Small intestine (tissue), 7 donors: ENCODE results near the gene RHOH. TPM values are rescaled to one million over a fixed set of nuclear protein-coding genes. Genes with fewer than 3 reads are reported as not detected.
A peak's percentile ranks its signal among the peaks of the same experiment; 100 is the strongest.

Source experiments
- DNase-seq, 2 donors: peaks; one replicate each; pipeline versions ENCODE4 v3.0.0 to v3.0.0-alpha.2; 2013
- FAIRE-seq: peaks from 2 replicates; lab custom pipeline; 2012; peaks lifted over from hg19 to GRCh38; lab: Jason Lieb, UNC
- H3K27ac ChIP-seq, 3 donors: one replicate each; pipeline ENCODE4 v1.5.1; 2013; ENCODE audit warnings: low read length in 2 of 3, mild to moderate bottlenecking in 2 of 3, control low read depth in 1 of 3, inconsistent platforms in 1 of 3, low read depth in 1 of 3, moderate library complexity in 1 of 3
- H3K27me3 ChIP-seq, 3 donors: one replicate each; pipeline ENCODE4 v1.6.1; 2013; ENCODE audit warnings: low read length in 3 of 3, inconsistent platforms in 1 of 3; ENCODE audit not compliant: control insufficient read depth in 3 of 3, insufficient read depth in 3 of 3
- H3K36me3 ChIP-seq, 3 donors: one replicate each; pipeline ENCODE4 v1.6.1; 2013; ENCODE audit warnings: low read length in 3 of 3, inconsistent platforms in 1 of 3, low read depth in 1 of 3, mild to moderate bottlenecking in 1 of 3, moderate library complexity in 1 of 3; ENCODE audit not compliant: control insufficient read depth in 3 of 3, insufficient read depth in 2 of 3
- H3K4me1 ChIP-seq, 3 donors: one replicate each; pipeline ENCODE4 v1.6.1; 2013; ENCODE audit warnings: low read length in 2 of 3, inconsistent platforms in 1 of 3, low read depth in 1 of 3, mild to moderate bottlenecking in 1 of 3, moderate library complexity in 1 of 3; ENCODE audit not compliant: control insufficient read depth in 3 of 3, insufficient read depth in 2 of 3
- H3K4me3 ChIP-seq, 3 donors: one replicate each; pipeline ENCODE4 v1.5.1; 2013; ENCODE audit warnings: low read length in 3 of 3, control low read depth in 1 of 3, inconsistent platforms in 1 of 3, low read depth in 1 of 3, mild to moderate bottlenecking in 1 of 3, moderate library complexity in 1 of 3
- H3K9me3 ChIP-seq, 2 donors: one replicate each; pipeline ENCODE4 v1.6.1; 2013; ENCODE audit warnings: low read depth in 1 of 2, low read length in 1 of 2; ENCODE audit not compliant: control insufficient read depth in 2 of 2, insufficient read depth in 1 of 2
- WGBS, 3 donors: extraction: QIAGEN DNeasy Blood & Tissue Kit; methylation state at CpG; one replicate each; pipeline ENCODE4 v1.1.7; 2013; 5-methylcytosine and 5-hydroxymethylcytosine counted together
- polyA plus RNA-seq, 4 donors: library from polyadenylated mRNA; stranded (reverse) in 3 of 4; unstranded in 1 of 4; fragments of 200-250 nt in 3 of 4; fragments of 120-200 nt in 1 of 4; gene quantifications; one replicate each; pipeline versions ENCODE4 v1.2.1 to v1.2.3, GENCODE V29; 2013
- donor health status: healthy with polysubstance abuse.
- donor health status: control.
- donor health status: control.
- donor health status: Bipolar disorder and iron deficiency.
- donor health status: healthy.

Gene RHOH
- polyA plus RNA-seq, 4 donors: 2.9 to 11.6 (median 3.7) TPM

DNA sequence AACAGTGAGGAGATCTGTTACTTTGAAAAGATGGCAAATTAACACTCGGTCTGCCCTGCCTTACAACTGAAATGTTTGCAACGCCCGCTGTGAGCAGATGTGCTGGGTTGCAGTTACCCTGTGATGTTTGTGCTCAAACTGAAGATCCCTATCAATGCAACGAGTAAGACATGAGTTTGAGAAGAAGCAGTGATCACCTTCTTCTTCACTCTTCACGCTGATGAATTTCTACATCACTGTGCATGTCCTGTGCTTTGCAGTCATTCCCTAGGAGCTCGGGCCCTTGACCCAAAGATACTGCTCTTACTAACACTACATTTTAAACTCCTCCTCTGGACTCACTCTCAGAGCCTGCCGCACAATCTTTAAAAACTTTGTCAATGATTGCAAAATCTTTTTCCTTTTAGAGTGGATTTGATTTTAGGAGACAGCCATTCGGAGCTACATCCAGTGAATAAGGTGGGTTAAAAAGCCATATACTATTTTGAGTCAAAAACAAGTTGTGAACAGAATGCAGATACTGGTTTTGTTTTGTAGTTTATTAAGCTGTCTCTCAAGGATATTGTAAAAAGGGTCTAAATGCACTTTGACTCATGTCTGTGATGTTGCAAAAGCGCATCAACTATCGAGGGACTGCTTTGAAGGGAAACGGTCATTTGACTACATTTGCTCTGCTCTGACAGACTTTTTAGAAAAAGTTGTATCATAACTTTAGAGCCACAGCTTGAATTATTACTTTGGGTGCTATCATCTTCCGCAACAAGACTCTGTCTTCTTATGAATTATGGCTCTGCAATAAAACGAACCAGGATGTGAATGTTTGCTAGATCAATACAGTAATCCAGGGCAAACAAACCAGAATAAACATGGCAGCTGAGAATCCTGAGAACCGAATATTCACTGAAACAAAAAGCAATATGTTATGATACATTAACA lies 5.7 kb upstream of the RHOH start:
- FAIRE-seq (no peak), DNase-seq (peak; percentile 60 to 73)
- Histone ChIP-seq H3K27me3 (no peaks in the 10 kb centered on the region), H3K4me1 (peaks cover 0 to 34% (median 2%) of the 10 kb centered on the region in 3 donors), H3K27ac (peak overlapping the region in 1 of 3 donors; percentile 4), H3K36me3 (no peaks in the 10 kb centered on the region), H3K4me3 (no peak overlapping the region), H3K9me3 (no peaks in the 10 kb centered on the region)
- 23 to 42% (median 33%) methylated on average over 14 of the region's 14 CpGs for WGBS, 3 donors

- DNase-seq: peak in 1 of 2 donors; percentile 33
- peak overlapping the region; percentile 12 to 77 (median 35) for H3K27ac ChIP-seq
- WGBS, 3 donors: 47 to 66% (median 57%) methylated on average over 8 of the region's 8 CpGs
- no peaks in the 10 kb centered on the region for H3K36me3 ChIP-seq
- FAIRE-seq: no peak
- peaks cover 0 to 34% (median 2%) of the 10 kb centered on the region in 3 donors for H3K4me1 ChIP-seq
- no peaks in the 10 kb centered on the region for H3K9me3 ChIP-seq
- H3K27me3 ChIP-seq: no peaks in the 10 kb centered on the region
- no peak overlapping the region for H3K4me3 ChIP-seq
These were observed 4.5 kb upstream of the RHOH start for GRCh38 chr4:40192114-40193015.

DNA sequence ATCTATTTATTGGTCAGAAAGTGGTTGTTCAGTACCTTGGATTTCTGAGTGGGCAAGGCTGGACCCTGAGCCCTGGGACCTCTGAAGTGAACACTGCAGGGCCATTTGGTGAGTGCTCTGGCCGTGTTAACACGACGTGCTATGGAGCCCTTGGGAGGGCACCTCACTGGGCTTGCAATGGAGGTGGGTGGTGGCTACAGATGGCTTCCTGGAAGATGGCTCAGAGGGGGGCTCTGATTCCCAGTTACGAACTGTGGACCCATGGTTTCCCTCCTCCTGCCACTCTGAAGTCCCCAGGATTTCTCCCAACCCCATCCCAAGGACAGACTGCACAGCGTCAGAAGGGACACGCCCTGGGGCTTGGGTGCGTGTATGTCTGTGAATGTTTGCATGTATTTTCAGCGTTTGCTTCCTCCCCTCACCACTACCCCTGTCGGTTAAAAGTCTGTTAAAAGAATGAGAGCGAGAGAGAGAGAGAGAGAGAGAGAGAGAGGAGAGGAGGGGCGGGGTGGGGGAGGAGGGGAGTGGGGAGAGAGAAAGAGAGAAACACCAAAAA lies 3.7 kb upstream of the RHOH start:
- no peaks in the 10 kb centered on the region for H3K9me3 ChIP-seq
- FAIRE-seq (no peak), DNase-seq (peak in 1 of 2 donors; percentile 68)
- H3K27ac ChIP-seq: peak overlapping the region; percentile 12 to 77 (median 35)
- H3K36me3 ChIP-seq: no peaks in the 10 kb centered on the region
- H3K27me3 ChIP-seq: no peaks in the 10 kb centered on the region
- 55 to 63% (median 57%) methylated on average over 11 of the region's 11 CpGs for WGBS, 3 donors
- H3K4me3 ChIP-seq: no peak overlapping the region
- peaks cover 0 to 34% (median 2%) of the 10 kb centered on the region in 3 donors for H3K4me1 ChIP-seq

GRCh38 chr4:40193578-40193977 lies 3.3 kb upstream of the RHOH start:
- no peaks in the 10 kb centered on the region for H3K36me3 ChIP-seq
- DNase-seq: no peak
- H3K4me1 ChIP-seq: peaks cover 0 to 34% (median 2%) of the 10 kb centered on the region in 3 donors
- no peaks in the 10 kb centered on the region for H3K9me3 ChIP-seq
- H3K27ac ChIP-seq: peak overlapping the region in 2 of 3 donors; percentile 27 to 58
- 71 to 84% (median 81%) methylated on average over 7 of the region's 7 CpGs for WGBS, 3 donors
- no peaks in the 10 kb centered on the region for H3K27me3 ChIP-seq
- H3K4me3 ChIP-seq: no peak overlapping the region
- FAIRE-seq: no peak

DNA sequence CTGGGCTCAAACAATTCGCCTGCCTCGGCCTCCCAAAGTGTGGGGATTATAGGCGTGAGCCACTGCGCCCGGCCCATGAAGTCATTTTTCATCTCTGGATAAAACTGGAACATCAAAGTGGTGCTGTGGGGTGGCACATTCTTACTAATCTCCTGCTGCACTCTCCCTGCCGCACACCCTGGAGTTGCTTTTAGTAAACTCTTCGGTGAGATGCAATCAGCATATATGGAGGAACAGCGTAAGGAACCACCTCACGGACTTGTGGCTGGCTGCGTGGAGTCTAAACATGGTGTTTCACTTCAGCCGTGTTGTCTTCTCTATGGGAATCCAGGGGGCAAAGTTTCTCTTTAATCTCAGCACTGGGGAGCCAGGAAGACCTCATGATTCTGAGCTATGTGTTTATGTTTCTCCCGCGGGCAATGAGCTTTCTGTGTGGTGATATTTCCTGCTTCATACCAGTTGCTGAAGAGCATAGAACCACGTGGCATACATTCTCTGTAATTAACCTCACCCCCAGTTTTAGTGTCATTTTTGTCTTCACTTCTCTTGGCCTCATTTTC lies 2.1 kb upstream of the RHOH start:
- DNase-seq (peak; percentile 66 to 86), FAIRE-seq (no peak)
- Histone ChIP-seq H3K36me3 (no peaks in the 10 kb centered on the region), H3K27me3 (no peaks in the 10 kb centered on the region), H3K4me3 (peak overlapping the region in 1 of 3 donors; percentile 10), H3K4me1 (peaks cover 0 to 34% (median 2%) of the 10 kb centered on the region in 3 donors), H3K27ac (peak overlapping the region; percentile 44 to 91 (median 66)), H3K9me3 (no peaks in the 10 kb centered on the region)
- WGBS, 3 donors: 20 to 47% (median 29%) methylated on average over 14 of the region's 14 CpGs

GRCh38 chr4:40195182-40196177 lies 1.4 kb upstream of the RHOH start:
- Histone ChIP-seq H3K4me1 (peaks cover 0 to 34% (median 2%) of the 10 kb centered on the region in 3 donors), H3K4me3 (no peak overlapping the region), H3K27ac (peak overlapping the region; percentile 30 to 91 (median 66)), H3K36me3 (no peaks in the 10 kb centered on the region), H3K9me3 (no peaks in the 10 kb centered on the region), H3K27me3 (no peaks in the 10 kb centered on the region)
- no peak for DNase-seq
- FAIRE-seq: no peak
- WGBS, 3 donors: 86 to 93% (median 88%) methylated on average over 10 of the region's 10 CpGs

GRCh38 chr4:40196272-40196671 lies 559 bp upstream of the RHOH start:
- H3K9me3 ChIP-seq: no peaks in the 10 kb centered on the region
- no peaks in the 10 kb centered on the region for H3K27me3 ChIP-seq
- DNase-seq (no peak), FAIRE-seq (no peak)
- peaks cover 0 to 29% (median 0%) of the 10 kb centered on the region in 3 donors for H3K4me1 ChIP-seq
- no peak overlapping the region for H3K4me3 ChIP-seq
- H3K27ac ChIP-seq: peak overlapping the region in 1 of 3 donors; percentile 85
- 66 to 91% (median 79%) methylated on average over 8 of the region's 8 CpGs for WGBS, 3 donors
- H3K36me3 ChIP-seq: no peaks in the 10 kb centered on the region
